ENCODE data around the gene CCSER1.
"Not testable (repeated sequence)": the region's sequence is repeated elsewhere in the genome, so short reads cannot be mapped to it uniquely, and the experiment has no call there.

The CCSER1 gene

GRCh38 chr4:91087743-91088142 lies 960.5 kb downstream of the CCSER1 start:
- FAIRE-seq, result no peak

DNA sequence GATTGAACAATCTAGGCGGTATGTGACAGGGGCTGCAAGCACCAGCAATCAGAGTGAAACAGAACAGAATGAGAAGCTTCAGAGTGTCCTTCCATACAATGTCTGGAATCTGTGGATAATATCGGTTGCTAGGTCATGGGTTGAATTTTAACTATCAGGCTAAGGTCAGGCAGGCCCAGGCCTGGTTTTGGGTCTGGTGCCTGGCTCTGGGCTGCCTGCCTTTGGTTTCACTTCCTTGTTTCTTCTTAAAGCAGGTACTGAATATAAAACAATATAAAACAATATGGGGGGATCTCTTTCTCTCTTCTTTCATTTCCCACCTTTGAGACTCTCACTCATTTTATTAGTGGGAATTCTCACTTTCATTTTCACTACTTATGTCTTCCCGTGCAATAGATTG lies 962.0 kb downstream of the CCSER1 start:
- no peak for FAIRE-seq

GRCh38 chr4:91092398-91092980 lies 965.3 kb downstream of the CCSER1 start:
- FAIRE-seq, result no peak

DNA sequence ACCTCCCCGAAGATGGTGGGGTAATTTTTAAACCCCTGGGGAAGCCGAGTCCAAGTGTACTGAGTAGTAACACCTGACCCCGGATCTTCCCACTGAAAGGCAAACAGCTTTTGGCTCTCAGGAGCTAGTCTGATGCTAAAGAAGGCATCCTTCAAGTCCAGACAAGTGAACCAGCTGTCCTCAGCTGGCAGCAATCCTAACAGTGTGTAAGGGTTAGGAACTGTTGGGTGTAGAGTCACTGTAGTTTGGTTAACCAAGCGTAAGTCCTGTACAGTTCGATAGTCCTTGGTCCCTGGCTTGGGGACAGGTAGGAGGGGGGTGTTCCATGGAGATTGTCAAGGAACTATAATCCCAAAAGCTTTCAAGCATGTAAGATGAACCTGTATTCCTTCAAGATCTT lies 967.0 kb downstream of the CCSER1 start:
- not testable (repeated sequence) for FAIRE-seq

- no peak for FAIRE-seq
These were observed 972.5 kb downstream of the CCSER1 start for GRCh38 chr4:91099666-91100065.

GRCh38 chr4:91108751-91109150 lies 981.6 kb downstream of the CCSER1 start:
- no peak for FAIRE-seq

DNA sequence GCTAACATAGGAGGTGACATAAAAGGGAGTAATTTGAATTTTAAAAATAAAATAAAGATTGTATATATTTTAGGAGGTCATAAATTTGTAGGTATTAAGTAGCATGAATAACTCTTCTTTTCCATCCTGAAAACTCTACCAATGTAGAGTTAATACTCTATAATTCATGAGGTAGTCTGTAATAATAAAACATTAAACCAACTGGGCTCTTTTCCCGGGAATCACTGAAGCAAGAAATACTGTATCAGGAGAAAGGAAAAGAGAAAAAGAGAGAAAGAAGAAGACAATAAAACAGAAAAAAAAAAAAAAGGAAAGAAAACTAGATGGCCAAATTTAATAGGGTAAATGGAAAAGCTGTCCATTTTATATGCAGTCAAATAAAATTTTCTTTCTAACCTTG lies 984.4 kb downstream of the CCSER1 start:
- FAIRE-seq, result no peak

DNA sequence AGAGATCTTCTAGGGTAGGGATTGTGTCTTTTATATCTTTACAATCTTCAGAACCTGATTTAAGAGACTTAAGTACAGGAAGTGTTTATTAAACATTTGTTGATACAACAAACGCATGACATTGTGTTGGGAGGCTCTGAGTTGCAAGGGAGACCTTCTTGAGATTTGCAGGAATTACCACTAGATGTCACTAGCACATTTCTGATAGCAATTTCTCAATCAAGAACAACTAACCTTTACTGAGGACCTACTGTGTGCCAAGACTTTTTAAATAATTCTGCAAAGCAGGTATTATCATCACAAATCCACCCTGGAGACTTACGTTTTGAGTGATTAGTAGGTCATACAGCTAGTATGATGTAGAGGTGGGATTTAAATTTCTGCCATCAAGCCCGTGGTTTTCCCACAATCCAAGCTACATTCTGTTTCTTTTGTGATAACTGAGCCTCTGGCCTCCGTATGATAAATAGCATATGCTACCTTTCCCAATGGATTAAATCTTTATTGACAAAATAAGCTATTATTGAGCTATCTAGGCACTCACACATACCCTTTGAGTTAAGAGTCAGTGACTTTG lies 986.0 kb downstream of the CCSER1 start:
- FAIRE-seq, result no peak

DNA sequence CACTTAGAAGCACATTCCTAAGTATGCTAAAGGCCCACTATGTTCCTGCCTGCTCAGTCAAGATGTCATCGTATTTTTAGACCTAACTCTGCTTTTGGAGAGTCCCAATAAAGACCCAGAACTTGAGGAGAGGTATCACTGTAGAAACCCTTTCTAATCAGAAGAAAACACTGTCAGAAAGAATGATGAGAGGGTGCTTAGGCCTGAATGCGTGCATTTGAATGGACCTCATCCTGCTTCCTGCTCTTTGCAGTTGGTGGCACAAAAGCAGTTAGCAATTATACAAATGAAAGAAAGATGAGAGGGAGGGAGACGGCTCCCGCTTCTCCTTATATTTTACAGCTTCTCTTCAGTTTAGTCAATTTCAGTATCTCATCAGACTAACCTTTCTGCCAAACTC lies 987.2 kb downstream of the CCSER1 start:
- no peak for FAIRE-seq

DNA sequence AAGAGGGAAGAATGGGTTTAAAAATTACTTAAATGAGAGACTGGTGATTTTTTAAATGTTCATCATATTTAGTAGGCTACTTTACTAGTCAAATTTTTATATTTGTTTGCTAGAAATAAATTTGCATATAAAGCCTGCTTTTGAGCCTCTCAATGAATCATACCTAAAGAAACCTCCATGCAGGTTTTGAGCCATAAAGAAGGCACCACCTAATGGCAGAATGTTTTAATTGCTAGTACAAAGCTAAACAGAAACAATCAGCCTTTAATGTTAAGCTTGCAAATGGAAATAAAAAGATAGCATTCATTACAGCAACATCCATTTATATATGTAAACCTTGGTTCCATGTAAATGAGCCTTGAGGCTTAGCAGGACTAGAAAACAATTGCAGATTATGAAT lies 989.7 kb downstream of the CCSER1 start:
- FAIRE-seq, result no peak

- no peak for FAIRE-seq
These were observed 991.4 kb downstream of the CCSER1 start for GRCh38 chr4:91118597-91118996.

GRCh38 chr4:91123742-91124141 lies 996.5 kb downstream of the CCSER1 start:
- no peak for FAIRE-seq

GRCh38 chr4:91127192-91127591 lies 1000.0 kb downstream of the CCSER1 start:
- FAIRE-seq, result no peak

GRCh38 chr4:91127831-91128230 lies 1000.6 kb downstream of the CCSER1 start:
- no peak for FAIRE-seq

DNA sequence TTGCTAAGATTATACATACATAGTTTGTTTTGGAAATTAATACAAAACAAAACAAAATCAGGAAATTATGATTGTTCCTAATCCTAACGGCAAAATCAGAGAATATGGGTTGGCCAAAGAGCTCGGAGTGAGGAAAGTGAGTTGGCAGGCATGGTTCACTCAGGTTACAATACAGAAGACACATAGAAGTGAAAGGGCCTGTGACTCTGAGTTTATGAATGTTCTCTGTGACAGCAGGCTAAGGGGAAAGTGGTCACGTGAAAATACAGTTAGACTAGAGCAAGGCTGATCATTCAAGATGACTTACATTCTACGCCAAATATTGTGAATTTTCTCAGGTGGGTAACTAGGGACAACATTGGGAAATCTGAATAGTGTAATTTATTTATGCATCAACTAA lies 1001.3 kb downstream of the CCSER1 start:
- FAIRE-seq, result no peak

- no peak for FAIRE-seq
These were observed 1019.9 kb downstream of the CCSER1 start for GRCh38 chr4:91147067-91147466.

DNA sequence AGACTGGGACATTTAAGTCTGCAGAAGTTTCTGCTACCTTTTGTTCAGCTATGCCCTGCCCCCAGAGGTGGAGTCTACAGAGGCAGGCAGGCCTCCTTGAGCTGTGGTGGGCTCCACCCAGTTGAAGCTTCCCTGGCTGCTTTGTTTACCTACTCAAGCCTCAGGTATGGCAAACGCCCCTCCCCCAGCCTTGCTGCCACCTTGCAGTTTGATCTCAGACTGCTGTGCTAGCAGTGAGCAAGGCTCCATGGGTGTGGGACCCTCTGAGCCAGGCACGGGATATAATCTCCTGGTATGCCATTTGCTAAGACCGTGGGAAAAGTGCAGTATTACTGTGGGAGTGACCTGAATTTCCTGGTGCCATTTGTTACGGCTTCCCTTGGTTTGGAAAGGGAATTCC lies 1026.8 kb downstream of the CCSER1 start:
- not testable (repeated sequence) for FAIRE-seq

GRCh38 chr4:91167864-91168653 lies 1040.9 kb downstream of the CCSER1 start:
- not testable (repeated sequence) for FAIRE-seq

- no peak for FAIRE-seq
These were observed 1043.6 kb downstream of the CCSER1 start for GRCh38 chr4:91170768-91171167.

DNA sequence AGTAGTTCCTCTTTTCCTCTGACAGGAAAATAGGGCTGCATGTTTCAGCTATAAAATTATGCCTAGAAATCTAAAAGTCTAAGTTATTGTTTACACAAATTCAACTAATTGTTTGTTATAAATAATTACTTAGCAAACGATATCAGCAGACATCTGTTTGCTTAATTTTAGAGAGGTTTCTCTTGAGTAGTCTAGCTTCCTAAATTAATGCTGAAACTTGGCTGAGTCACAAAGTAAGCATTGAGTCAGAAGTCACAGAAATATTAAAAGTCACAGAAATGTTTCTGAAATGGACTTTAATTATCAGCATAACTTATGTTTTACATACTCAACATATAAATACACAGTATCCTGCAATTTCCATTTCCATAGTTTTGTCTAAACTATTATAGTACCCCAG lies 1044.0 kb downstream of the CCSER1 start:
- FAIRE-seq, result no peak

DNA sequence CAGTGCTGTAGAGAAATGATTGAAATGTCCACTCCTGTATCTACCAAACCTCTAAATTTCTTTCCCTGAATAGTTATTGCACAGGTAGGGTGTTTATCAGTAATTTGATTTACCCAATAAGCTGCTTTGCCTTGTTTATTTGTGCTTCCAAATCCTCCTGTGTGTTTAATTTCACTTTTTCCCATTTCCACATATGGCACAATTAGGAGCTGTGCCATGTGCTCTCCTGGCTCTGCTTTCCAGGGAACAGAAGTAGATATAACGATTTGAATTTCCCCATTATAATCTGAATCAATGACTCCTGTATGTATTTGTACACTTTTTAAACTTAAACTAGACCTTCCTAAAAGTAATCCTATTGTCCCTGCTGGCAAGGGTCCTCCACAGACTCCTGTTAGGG lies 1057.9 kb downstream of the CCSER1 start:
- not testable (repeated sequence) for FAIRE-seq

GRCh38 chr4:91198951-91199350 lies 1071.8 kb downstream of the CCSER1 start:
- no peak for FAIRE-seq

- no peak for FAIRE-seq
These were observed 1080.3 kb downstream of the CCSER1 start for GRCh38 chr4:91207535-91207934.

- no peak for FAIRE-seq
These were observed 1085.0 kb downstream of the CCSER1 start for GRCh38 chr4:91212211-91212610.
